GM19372 (cell line): ENCODE measurements around the gene ANAPC5.
"Not testable (repeated sequence)": the region's sequence is repeated elsewhere in the genome, so short reads cannot be mapped to it uniquely, and the experiment has no call there.

Experiments
- ATAC-seq: cut with Tn5 transposase; IDR thresholded peaks from one replicate; pipeline ENCODE4 v1.9.1; 2021; ENCODE audit warnings: mild to moderate bottlenecking, low read depth, moderate library complexity; ENCODE audit not compliant: unreplicated experiment

Gene ANAPC5

GRCh38 chr12:121318121-121318520, 34.1 kb downstream of the ANAPC5 start:
- ATAC-seq, result no peak

DNA sequence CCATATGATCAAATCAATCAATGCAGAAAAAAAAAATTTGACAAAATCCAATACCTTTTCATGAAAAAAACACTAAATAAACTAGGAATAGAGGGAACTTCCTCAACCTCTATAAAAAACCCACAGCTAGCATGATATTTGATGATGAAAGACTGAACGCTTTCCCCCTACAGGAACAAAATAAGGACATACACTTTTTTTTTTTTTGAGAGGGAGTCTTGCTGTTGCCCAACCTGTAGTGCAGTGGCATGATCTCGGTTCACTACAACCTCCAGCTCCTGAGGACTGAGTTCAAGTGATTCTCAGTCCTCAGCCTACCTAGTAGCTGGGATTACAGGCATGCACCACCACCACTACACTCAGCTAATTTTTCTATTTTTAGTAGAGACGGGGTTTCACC, 37.8 kb downstream of the ANAPC5 start:
- ATAC-seq, result no peak

- not testable (repeated sequence) for ATAC-seq
Measured at GRCh38 chr12:121310231-121310630, 42.0 kb downstream of the ANAPC5 start.

- ATAC-seq, result not testable (repeated sequence)
Measured at GRCh38 chr12:121307397-121307796, 44.8 kb downstream of the ANAPC5 start.

- ATAC-seq, result no peak
Measured at GRCh38 chr12:121304306-121304705, 47.9 kb downstream of the ANAPC5 start.

GRCh38 chr12:121301876-121302275, 50.3 kb downstream of the ANAPC5 start:
- ATAC-seq, result no peak

DNA sequence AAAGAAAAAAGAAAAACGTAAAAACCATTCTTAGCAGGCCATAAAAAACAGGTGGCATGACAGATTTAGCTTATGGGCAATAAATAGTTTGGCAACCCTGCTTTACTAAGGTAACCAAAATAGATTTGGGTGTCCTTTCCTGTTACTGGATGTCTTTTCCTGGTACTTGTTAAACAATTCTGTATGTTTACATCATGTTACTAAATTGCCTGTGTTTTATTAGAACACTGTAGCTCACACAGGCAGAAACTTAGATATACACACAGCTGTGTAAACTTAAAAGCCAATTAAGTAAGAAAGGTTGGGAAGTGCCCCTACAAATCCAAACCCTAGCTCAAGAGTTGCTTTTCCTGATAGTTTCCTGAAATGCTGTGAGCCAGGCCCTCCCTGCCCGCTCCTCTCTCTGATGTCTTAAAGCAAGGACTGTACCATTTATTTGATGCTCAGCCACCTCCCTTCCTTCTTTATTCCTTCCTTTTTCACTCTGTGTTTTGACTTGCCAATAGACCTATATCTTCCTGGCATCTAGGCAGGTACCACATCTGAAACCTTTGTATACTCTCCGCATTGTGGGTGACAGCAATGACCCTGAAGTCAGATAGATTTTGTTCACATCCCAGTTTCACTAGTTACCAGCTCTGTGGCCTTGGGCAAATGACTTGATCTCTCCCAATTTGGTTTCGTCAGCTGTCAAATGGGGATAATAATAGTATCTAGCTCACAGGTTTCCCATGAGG, 52.0 kb downstream of the ANAPC5 start:
- ATAC-seq, result no peak

DNA sequence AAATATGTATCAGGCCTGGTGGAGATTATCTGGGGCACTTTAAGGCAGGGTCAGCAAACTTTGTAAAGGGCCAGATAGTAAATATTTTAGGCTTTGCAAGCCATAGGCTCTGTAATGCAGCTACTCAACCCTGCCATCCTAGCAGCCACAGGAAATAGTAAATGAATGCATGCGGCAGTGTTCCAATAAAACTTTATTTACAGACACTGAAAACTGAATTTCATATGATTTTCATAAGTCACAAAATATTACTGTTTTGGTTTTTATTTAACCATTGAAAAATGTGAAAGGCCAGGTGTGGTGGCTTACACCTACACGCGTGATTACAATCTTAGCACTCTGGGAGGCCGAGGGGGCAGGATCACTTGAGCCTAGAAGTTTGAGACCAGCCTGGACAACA, 52.5 kb downstream of the ANAPC5 start:
- no peak for ATAC-seq

DNA sequence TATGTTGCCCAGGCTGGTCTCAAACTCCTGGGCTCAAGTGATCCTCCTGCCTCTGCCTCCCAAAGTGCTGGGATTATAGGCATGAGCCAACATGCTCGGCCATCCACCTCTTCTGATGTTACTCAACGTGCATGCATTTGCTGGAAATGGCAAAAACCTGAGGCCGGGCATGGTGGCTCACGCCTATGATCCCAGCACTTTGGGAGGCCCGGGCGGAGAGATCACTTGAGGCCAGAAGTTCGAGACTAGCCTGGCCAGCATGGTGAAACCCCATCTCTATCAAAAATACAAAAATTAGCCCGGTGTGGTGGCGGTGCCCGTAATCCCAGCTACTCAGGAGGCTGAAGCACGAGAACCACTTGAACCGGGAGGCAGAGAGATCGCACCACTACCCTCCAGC, 53.8 kb downstream of the ANAPC5 start:
- ATAC-seq, result not testable (repeated sequence)

DNA sequence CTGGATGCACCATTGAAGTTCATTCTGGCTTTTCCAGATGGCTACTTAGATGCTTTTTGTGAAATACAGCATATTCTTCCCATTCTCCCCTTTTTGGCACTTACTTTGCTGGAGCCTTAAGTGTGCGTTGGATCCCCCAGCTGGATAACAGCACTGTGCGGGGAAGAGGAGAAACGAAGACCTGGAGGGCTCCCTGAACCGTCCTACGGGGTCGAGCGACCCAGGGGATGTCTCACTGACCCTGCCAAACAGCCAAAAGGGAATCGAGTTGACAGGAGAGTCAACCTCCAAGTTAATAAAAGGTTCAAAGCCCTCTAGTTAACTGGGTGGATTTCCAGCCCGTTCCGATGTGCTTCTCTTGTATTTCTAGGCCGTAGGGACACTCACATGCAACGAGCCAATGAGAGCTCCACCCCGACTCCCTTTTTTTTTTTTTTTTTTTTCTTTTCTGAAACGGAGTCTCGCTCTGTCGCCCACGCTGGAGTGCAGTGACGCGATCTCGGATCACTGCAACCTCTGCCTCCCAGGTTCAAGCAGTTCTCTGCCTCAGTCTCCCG, 54.7 kb downstream of the ANAPC5 start:
- ATAC-seq, result no peak

- ATAC-seq, result peak; percentile 76
Measured at GRCh38 chr12:121296618-121297434, 55.4 kb downstream of the ANAPC5 start, which contains the start of gene CAMKK2. Gene CAMKK2, minus strand, starts transcription at chr12:121296709. Its CDS starts 22,183 bp downstream, at chr12:121274526.

- peak; percentile 26 for ATAC-seq
Measured at GRCh38 chr12:121295746-121296617, 56.2 kb downstream of the ANAPC5 start.

- ATAC-seq, result no peak
Measured at GRCh38 chr12:121295116-121295745, 57.0 kb downstream of the ANAPC5 start.

- ATAC-seq, result no peak
Measured at GRCh38 chr12:121294151-121294889, 57.9 kb downstream of the ANAPC5 start.

DNA sequence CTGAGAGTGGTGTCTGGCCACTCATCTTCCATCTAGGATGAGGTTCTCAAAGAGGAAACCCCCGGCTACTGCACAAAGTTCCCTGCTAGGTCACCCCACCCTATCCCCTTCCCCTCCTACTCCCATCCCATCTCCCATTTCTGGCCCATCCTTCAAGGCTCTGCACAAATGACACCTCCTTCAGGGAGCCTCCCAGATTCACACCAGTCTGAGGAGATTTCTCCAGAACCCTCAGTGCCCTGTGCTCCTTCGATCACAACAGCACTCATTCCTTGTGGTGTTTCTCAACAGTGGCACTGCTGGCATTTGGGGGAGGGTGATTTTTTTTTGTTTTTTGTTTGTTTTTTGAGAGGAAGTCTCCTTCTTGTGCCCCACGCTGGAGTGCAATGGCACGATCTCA, 58.6 kb downstream of the ANAPC5 start:
- ATAC-seq, result no peak

DNA sequence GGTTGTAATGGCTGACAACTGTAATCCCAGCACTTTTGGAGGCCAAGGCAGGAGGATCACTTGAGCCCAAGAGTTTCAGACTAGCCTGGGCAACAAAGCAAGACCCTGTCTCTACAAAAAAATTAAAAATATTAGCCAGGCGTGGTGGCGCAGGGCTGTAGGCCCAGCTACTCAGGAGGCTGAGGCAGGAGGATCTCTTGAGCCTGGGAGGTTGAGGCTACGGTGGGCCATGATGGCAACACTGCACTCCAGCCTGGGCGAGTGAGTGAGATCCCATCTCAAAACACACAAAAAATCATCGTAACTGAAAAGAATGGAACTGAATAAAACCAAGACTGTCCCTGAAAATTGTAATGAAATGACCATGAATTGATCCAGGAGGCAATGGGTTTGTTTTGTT, 61.8 kb downstream of the ANAPC5 start:
- no peak for ATAC-seq

GRCh38 chr12:121289962-121290361, 62.2 kb downstream of the ANAPC5 start:
- no peak for ATAC-seq

GRCh38 chr12:121288986-121289385, 63.2 kb downstream of the ANAPC5 start:
- no peak for ATAC-seq

DNA sequence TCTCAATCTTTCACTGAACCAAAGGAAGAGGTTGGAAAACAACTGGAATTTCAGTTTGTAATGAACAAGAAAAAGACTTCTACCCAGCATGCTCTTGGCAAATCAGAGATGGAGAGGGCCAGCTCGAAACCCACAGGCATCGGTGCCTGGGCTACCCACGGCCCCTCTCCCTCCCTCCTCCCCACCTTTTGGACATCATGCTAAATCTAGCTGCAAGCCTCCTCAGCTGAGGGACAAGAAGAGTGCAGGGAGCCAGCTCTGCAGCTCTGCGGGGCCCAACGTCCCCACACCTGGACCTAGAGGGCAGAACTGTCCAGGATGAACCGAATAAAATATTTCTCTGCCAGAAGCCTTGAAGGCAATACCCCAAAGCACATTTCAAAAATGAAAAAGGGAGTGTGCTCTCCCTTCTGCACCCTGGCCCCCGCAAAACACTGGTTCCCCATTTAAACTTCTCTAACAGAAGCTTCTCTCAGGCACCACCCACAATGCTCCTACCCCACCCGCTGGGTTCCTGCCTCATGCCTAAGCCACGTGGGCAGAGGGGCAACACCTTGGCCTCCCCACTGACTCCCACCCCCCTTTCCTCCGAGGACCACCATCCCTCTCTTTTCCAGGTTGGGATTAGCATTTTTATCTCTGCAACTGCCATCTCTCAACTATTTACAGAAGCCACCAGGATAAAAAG, 63.9 kb downstream of the ANAPC5 start:
- ATAC-seq, result no peak
